HFF-Myc (cell line): Measurements from ENCODE around the gene ADAMTS13.

Source experiments
- DNase-seq: peaks from one replicate; pipeline ENCODE4 v3.0.0-alpha.2; 2011; ENCODE audit warnings: low read depth; ENCODE audit errors: extremely low read depth
- H3K4me3 ChIP-seq: replicated peaks from 2 replicates; pipeline ENCODE4 v1.5.1; 2011; ENCODE audit warnings: low read depth, mild to moderate bottlenecking, control low read depth, low read length
- TF ChIP-seq, protein P1 (sequence below): IDR thresholded peaks from 2 replicates; pipeline ENCODE4 v1.5.1; 2012; ENCODE audit warnings: mild to moderate bottlenecking, low read depth, low read length, control low read depth; ENCODE audit errors: missing control alignments

ADAMTS13 gene

GRCh38 chr9:133430244-133430643 lies 8.1 kb downstream of the ADAMTS13 start:
- DNase-seq: no peak
- no peak overlapping the region for H3K4me3 ChIP-seq

DNA sequence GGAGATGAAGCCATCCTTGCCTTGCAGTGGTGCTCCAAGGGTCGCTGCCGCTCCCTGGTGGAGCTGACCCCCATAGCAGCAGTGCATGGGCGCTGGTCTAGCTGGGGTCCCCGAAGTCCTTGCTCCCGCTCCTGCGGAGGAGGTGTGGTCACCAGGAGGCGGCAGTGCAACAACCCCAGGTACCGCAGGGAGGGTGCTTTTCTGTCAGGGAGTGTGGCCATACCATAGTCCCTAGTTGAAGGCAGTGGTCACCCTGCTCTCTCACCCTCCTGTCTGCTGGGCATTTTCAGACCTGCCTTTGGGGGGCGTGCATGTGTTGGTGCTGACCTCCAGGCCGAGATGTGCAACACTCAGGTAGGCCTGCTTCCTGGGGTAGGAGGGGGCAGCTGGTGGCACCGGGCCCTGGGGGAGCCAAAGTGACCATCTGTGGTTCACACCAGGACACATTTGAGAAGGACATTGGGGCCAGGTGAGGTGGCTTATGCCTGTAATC lies 11.2 kb downstream of the ADAMTS13 start:
- TF ChIP-seq, protein P1, sequence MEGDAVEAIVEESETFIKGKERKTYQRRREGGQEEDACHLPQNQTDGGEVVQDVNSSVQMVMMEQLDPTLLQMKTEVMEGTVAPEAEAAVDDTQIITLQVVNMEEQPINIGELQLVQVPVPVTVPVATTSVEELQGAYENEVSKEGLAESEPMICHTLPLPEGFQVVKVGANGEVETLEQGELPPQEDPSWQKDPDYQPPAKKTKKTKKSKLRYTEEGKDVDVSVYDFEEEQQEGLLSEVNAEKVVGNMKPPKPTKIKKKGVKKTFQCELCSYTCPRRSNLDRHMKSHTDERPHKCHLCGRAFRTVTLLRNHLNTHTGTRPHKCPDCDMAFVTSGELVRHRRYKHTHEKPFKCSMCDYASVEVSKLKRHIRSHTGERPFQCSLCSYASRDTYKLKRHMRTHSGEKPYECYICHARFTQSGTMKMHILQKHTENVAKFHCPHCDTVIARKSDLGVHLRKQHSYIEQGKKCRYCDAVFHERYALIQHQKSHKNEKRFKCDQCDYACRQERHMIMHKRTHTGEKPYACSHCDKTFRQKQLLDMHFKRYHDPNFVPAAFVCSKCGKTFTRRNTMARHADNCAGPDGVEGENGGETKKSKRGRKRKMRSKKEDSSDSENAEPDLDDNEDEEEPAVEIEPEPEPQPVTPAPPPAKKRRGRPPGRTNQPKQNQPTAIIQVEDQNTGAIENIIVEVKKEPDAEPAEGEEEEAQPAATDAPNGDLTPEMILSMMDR: no peak
- DNase-seq: no peak

More at GRCh38 chr9:133430244-133430643, 8.1 kb downstream of the ADAMTS13 start:
- TF ChIP-seq, protein P1: no peak

DNA sequence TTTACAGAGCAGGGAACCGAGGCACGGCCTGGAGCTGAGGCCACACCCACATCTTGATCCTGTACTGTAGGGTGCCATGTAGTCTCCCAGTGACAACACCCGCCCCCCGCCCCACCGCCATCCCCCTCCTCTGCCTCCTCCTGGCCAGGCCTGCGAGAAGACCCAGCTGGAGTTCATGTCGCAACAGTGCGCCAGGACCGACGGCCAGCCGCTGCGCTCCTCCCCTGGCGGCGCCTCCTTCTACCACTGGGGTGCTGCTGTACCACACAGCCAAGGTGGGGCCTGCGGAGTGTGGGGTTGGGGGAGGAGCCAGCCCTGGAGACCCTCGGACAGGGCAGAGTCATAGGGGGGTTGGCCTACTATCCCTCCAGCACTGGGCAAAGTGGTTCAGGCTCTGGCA lies 14.5 kb downstream of the ADAMTS13 start:
- TF ChIP-seq, protein P1: no peak
- no peak overlapping the region for H3K4me3 ChIP-seq
- no peak for DNase-seq

More for the DNA sequence above, 11.2 kb downstream of the ADAMTS13 start:
- H3K4me3 ChIP-seq: no peak overlapping the region

GRCh38 chr9:133437753-133438531 lies 15.8 kb downstream of the ADAMTS13 start:
- TF ChIP-seq, protein P1: peak; percentile 17
- no peak overlapping the region for H3K4me3 ChIP-seq
- no peak for DNase-seq

DNA sequence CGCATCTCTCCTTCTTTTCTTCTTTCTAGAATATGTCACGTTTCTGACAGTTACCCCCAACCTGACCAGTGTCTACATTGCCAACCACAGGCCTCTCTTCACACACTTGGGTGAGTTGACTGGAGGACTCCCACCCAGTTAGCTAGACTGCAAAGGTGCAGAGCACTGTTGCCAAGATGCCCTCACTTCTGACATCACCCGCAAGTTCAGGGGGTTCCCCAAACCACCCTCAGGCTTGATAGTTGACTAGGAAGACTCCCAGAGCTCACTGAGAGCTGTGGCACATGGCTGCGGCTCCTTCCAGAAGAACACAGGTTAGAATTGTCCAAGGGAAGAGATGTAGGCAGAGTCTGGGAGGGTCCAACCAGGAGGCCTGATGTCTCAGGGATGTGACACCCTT lies 17.2 kb downstream of the ADAMTS13 start:
- TF ChIP-seq, protein P1: no peak
- no peak for DNase-seq

DNA sequence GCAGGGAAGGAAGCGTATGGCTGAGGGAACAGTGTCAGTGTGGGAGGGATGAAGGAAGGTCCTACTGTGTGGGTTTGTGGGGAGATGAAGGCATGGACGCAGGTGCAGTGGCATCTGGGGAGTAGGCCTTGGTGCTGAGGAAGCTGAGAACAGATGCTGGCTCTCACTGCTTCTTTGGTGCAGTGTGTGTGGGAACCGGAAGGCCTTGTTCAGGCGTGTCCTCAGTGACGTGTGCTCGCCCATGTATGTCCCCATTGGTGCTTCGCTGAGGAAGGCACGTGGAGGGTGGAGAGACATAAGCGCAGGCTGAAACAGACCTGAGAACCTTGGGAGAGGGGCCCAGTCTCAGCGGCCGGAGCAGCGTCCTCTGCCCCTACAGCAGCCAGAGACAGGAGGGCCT lies 18.7 kb downstream of the ADAMTS13 start:
- TF ChIP-seq, protein P1: no peak
- no peak for DNase-seq
- no peak overlapping the region for H3K4me3 ChIP-seq

More for the DNA sequence above, 17.2 kb downstream of the ADAMTS13 start:
- no peak overlapping the region for H3K4me3 ChIP-seq
